Vagina (tissue), 2 donors: ENCODE measurements around the gene GPR149. TPM values are rescaled to one million over a fixed set of nuclear protein-coding genes. Genes with fewer than 3 reads are reported as not detected.

Experiments
- DNase-seq, 2 donors: peaks; one replicate each; pipeline ENCODE4 v3.0.0-alpha.2; 2017; ENCODE audit errors: extremely low spot score in 2 of 2
- H3K27ac ChIP-seq: fragments of 200-600 bp; sonication (generic); one replicate; pipeline ENCODE4 v1.5.1; 2019
- H3K27me3 ChIP-seq: fragments of 200-600 bp; sonication (generic); one replicate; pipeline ENCODE4 v1.5.1; 2019
- H3K36me3 ChIP-seq, 2 donors: fragments of 200-600 bp; sonication (generic); one replicate each; pipeline ENCODE4 v1.5.1; 2017 to 2019
- H3K4me1 ChIP-seq: fragments of 200-600 bp; sonication (generic); one replicate; pipeline ENCODE4 v1.5.1; 2019
- H3K4me3 ChIP-seq, 2 donors: fragments of 200-600 bp; sonication (generic); 1 replicate in 1 of 2; 2 replicates in 1 of 2; pipeline ENCODE4 v1.5.1; 2016 to 2019
- H3K9me3 ChIP-seq: fragments of 200-600 bp; sonication (generic); one replicate; pipeline ENCODE4 v1.5.1; 2019
- CTCF ChIP-seq, 3 experiments: fragments of 450-650 bp in 2 of 3; fragments of 200-600 bp in 1 of 3; sonication (generic) in 1 of 3; IDR thresholded peaks; one replicate each; pipeline ENCODE4 v1.5.1; 2017 to 2019; ENCODE audit warnings: antibody characterized with exemption in 3 of 3, mild to moderate bottlenecking in 2 of 3, moderate library complexity in 2 of 3
- POLR2A ChIP-seq, 2 donors: fragments of 450-650 bp; IDR thresholded peaks; one replicate each; pipeline ENCODE4 v1.6.1; 2017; ENCODE audit warnings: antibody characterized with exemption in 2 of 2, mild to moderate bottlenecking in 2 of 2, moderate library complexity in 2 of 2
- POLR2AphosphoS5 ChIP-seq, 2 donors: sonication (generic); formaldehyde crosslinking; IDR thresholded peaks; one replicate each; pipeline ENCODE4 v1.9.0; 2017; ENCODE audit warnings: antibody characterized with exemption in 2 of 2, mild to moderate bottlenecking in 2 of 2, low read depth in 1 of 2; ENCODE audit not compliant: insufficient read depth in 1 of 2
- intact Hi-C: fragments of 100-400 bp; cut with DNase I; formaldehyde crosslinking; loops from one replicate; pipeline ENCODE4 v1.15.1; 2023
- small RNA-seq: library from RNA; depleted of rRNA; stranded (forward); fragments of <200 nt; gene quantifications from one replicate; pipeline ENCODE3, GENCODE V24; 2016
- total RNA-seq: library from RNA; depleted of rRNA; stranded (reverse); fragments of >200 nt; gene quantifications from one replicate; pipeline ENCODE4 v1.2.3, GENCODE V29; 2016

Gene GPR149
- total RNA-seq, 1 donor from 2014 or later, result not detected

- no peak overlapping the region for H3K27ac ChIP-seq
- intact Hi-C loops, result no loop called here
- no peaks in the 10 kb centered on the region for H3K9me3 ChIP-seq
- no peak for DNase-seq
- H3K4me3 ChIP-seq, result no peak overlapping the region
- H3K36me3 ChIP-seq, result peaks cover 3 to 78% of the 10 kb centered on the region in 2 donors
- no peaks in the 10 kb centered on the region for H3K27me3 ChIP-seq
- no peak for TF ChIP-seq POLR2AphosphoS5 (IDR thresholded peaks at IDR 0.05; ENCODE audit: insufficient read depth in 1 of 2, low read depth in 1 of 2)
- TF ChIP-seq POLR2A (IDR thresholded peaks at IDR 0.05), result no peak
- TF ChIP-seq CTCF (IDR thresholded peaks at IDR 0.05), result no peak
- no peaks in the 10 kb centered on the region for H3K4me1 ChIP-seq
Measured at GRCh38 chr3:154301561-154301960, 128.4 kb downstream of the GPR149 start.

DNA sequence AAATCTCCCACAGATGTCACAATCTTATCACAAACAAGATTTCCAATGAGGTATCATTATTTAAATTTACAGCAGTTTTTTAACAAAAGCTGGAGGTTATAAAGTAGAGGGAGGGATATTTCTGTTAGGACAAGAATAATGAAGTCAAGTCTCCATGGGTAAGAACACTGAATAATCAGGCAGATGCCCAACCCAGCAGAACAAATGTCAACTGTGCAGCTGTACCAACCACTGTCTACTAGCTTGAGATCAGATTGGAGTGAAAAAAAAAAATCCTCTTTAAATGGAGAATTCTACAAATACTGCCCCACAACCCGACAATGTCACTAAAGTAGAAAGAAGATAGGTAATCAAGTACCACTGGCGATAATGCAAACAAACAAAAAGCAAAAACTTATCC, 136.0 kb downstream of the GPR149 start:
- H3K9me3 ChIP-seq, result no peaks in the 10 kb centered on the region
- no peak overlapping the region for H3K4me3 ChIP-seq
- TF ChIP-seq POLR2AphosphoS5 (IDR thresholded peaks at IDR 0.05; ENCODE audit: insufficient read depth in 1 of 2, low read depth in 1 of 2), result no peak
- no peak for TF ChIP-seq CTCF (IDR thresholded peaks at IDR 0.05)
- TF ChIP-seq POLR2A (IDR thresholded peaks at IDR 0.05), result no peak
- no peaks in the 10 kb centered on the region for H3K4me1 ChIP-seq
- DNase-seq, result no peak
- no peak overlapping the region for H3K27ac ChIP-seq
- no peaks in the 10 kb centered on the region for H3K27me3 ChIP-seq
- peaks cover 0 to 75% of the 10 kb centered on the region in 2 donors for H3K36me3 ChIP-seq
- intact Hi-C loops, result no loop called here

DNA sequence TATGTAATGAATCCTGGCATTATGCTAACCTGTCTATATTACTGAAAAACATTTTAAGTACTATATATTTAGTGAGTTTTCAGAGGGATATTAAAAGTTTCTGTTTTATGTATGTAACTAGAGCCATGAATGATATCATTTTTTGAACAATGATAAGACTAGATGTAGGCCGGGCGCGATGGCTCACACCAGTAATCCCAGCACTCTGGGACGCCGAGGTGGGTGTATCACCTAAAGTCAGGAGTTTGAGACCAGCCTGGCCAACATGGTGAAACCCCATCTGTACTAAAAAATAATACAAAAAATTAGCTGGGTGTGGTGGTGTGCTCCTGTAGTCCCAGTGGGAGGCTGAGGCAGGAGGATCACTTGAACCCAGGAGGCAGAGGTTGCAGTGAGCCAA, 139.8 kb downstream of the GPR149 start:
- DNase-seq, result no peak
- no peaks in the 10 kb centered on the region for H3K4me1 ChIP-seq
- intact Hi-C loops, result no loop called here
- no peak for TF ChIP-seq POLR2AphosphoS5 (IDR thresholded peaks at IDR 0.05; ENCODE audit: insufficient read depth in 1 of 2, low read depth in 1 of 2)
- TF ChIP-seq CTCF (IDR thresholded peaks at IDR 0.05), result no peak
- no peak for TF ChIP-seq POLR2A (IDR thresholded peaks at IDR 0.05)
- peaks cover 0 to 55% of the 10 kb centered on the region in 2 donors for H3K36me3 ChIP-seq
- H3K4me3 ChIP-seq, result no peak overlapping the region
- no peaks in the 10 kb centered on the region for H3K9me3 ChIP-seq
- no peaks in the 10 kb centered on the region for H3K27me3 ChIP-seq
- H3K27ac ChIP-seq, result no peak overlapping the region

Small RNA genes lying within 50 kb of the gene (small RNA-seq; reads per million reads assigned to genes)
- not detected for gene RF01210

Other genes with a start within 250 kb of the GPR149 start
- gene DHX36, start 105.7 kb downstream of the GPR149 start, total RNA-seq, result 52.3 TPM